Thyroid gland (tissue), 4 donors: ENCODE measurements around the gene UBQLNL.

Experiments
- POLR2A ChIP-seq, 2 donors: fragments of 450-650 bp; IDR thresholded peaks; one replicate each; pipeline ENCODE4 v1.6.1; 2017; ENCODE audit warnings: antibody characterized with exemption in 2 of 2, mild to moderate bottlenecking in 2 of 2, moderate library complexity in 1 of 2
- TF ChIP-seq, protein P1 (sequence below), 6 experiments: fragments of 200-600 bp in 3 of 6; fragments of 450-650 bp in 3 of 6; sonication (generic) in 3 of 6; IDR thresholded peaks; one replicate each; pipeline ENCODE4 v1.5.1; 2016 to 2019; ENCODE audit warnings: antibody characterized with exemption in 6 of 6, mild to moderate bottlenecking in 2 of 6, inconsistent platforms in 1 of 6, moderate library complexity in 1 of 6

DNA sequence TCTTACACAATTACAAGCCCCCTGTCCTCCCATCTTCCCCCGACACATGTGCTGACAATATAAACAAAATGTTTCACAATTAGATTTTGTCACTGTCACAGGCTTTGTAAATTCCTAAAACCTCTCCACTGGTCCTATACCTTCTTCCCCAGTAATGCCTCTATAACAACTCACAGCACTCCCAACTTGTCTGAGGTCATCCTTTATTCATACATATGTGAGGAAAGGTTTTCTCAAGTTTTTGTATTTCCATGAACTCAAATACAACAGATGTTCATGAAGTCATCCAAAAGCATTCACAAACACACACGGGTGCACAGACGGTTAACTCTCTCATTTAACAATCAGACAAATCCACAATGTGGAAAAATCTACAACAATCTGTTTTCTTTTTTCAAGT lies 30.0 kb upstream of the UBQLNL start:
- TF ChIP-seq, protein P1, sequence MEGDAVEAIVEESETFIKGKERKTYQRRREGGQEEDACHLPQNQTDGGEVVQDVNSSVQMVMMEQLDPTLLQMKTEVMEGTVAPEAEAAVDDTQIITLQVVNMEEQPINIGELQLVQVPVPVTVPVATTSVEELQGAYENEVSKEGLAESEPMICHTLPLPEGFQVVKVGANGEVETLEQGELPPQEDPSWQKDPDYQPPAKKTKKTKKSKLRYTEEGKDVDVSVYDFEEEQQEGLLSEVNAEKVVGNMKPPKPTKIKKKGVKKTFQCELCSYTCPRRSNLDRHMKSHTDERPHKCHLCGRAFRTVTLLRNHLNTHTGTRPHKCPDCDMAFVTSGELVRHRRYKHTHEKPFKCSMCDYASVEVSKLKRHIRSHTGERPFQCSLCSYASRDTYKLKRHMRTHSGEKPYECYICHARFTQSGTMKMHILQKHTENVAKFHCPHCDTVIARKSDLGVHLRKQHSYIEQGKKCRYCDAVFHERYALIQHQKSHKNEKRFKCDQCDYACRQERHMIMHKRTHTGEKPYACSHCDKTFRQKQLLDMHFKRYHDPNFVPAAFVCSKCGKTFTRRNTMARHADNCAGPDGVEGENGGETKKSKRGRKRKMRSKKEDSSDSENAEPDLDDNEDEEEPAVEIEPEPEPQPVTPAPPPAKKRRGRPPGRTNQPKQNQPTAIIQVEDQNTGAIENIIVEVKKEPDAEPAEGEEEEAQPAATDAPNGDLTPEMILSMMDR (IDR thresholded peaks at IDR 0.05), result no peak
- TF ChIP-seq POLR2A (IDR thresholded peaks at IDR 0.05), result no peak
